GM12892 (cell line): Measurements from ENCODE around the gene CFAP107. TPM values are rescaled to one million over a fixed set of nuclear protein-coding genes. Genes with fewer than 3 reads are reported as not detected.
"Not testable (repeated sequence)": the region's sequence is repeated elsewhere in the genome, so short reads cannot be mapped to it uniquely, and the experiment has no call there.

Source experiments
- DNase-seq: peaks from one replicate; pipeline ENCODE4 v3.0.0; 2011; ENCODE audit not compliant: insufficient read length
- FAIRE-seq: peaks from 2 replicates; lab custom pipeline; 2011; peaks lifted over from hg19 to GRCh38; lab: Jason Lieb, UNC
- POLR2A ChIP-seq: IDR thresholded peaks from 2 replicates; pipeline ENCODE4 v1.6.1; 2011; ENCODE audit warnings: low read depth, low read length, control low read depth
- POLR2AphosphoS5 ChIP-seq: IDR thresholded peaks from 2 replicates; pipeline ENCODE4 v1.6.1; 2011; ENCODE audit warnings: low read depth, low read length, control low read depth
- TAF1 ChIP-seq: IDR thresholded peaks from 2 replicates; pipeline ENCODE4 v1.6.1; 2011; ENCODE audit warnings: low read depth, mild to moderate bottlenecking, control low read depth, low read length, borderline replicate concordance
- polyA plus RNA-seq: library from polyadenylated mRNA; unstranded; fragments of >200 nt; gene quantifications from one replicate; pipeline ENCODE4 v1.2.1, GENCODE V29; 2012; ENCODE audit warnings: missing spikeins, inconsistent platforms; ENCODE audit not compliant: missing spikeins

Gene CFAP107
- not detected for polyA plus RNA-seq

GRCh38 chr1:12745992-12746323, at the start of gene CFAP107:
CFAP107 (plus strand) TSS chr1:12746200; CDS start chr1:12746431, 231 bp downstream.
- no peak for DNase-seq
- no peak for FAIRE-seq
- no peak for TF ChIP-seq POLR2A
- no peak for TF ChIP-seq POLR2AphosphoS5
- no peak for TF ChIP-seq TAF1

GRCh38 chr1:12696658-12697057, 49.3 kb upstream of the CFAP107 start:
- FAIRE-seq = no peak
- TF ChIP-seq POLR2A (no peak), TAF1 (no peak), POLR2AphosphoS5 (no peak)
- DNase-seq = no peak

GRCh38 chr1:12697397-12697796, 48.6 kb upstream of the CFAP107 start:
- no peak for FAIRE-seq
- DNase-seq = no peak
- TF ChIP-seq POLR2AphosphoS5 (no peak), POLR2A (no peak), TAF1 (no peak)

GRCh38 chr1:12703821-12704451, 42.1 kb upstream of the CFAP107 start:
- no peak for TF ChIP-seq POLR2AphosphoS5
- TF ChIP-seq TAF1 = no peak
- no peak for TF ChIP-seq POLR2A
- DNase-seq (no peak), FAIRE-seq (no peak)

- TF ChIP-seq POLR2AphosphoS5 (no peak), TAF1 (no peak), POLR2A (no peak)
- FAIRE-seq (no peak), DNase-seq (no peak)
These were observed 39.9 kb upstream of the CFAP107 start for GRCh38 chr1:12706061-12706460.

GRCh38 chr1:12708396-12709090, 37.5 kb upstream of the CFAP107 start:
- DNase-seq (no peak), FAIRE-seq (no peak)
- TF ChIP-seq TAF1 (no peak), POLR2A (no peak), POLR2AphosphoS5 (no peak)

- TF ChIP-seq TAF1 (no peak), POLR2A (no peak), POLR2AphosphoS5 (no peak)
- FAIRE-seq = no peak
- DNase-seq = no peak
These were observed 36.9 kb upstream of the CFAP107 start for GRCh38 chr1:12709091-12709491.

GRCh38 chr1:12709696-12710095, 36.3 kb upstream of the CFAP107 start:
- TF ChIP-seq POLR2AphosphoS5 = no peak
- DNase-seq (no peak), FAIRE-seq (no peak)

GRCh38 chr1:12711536-12711935, 34.5 kb upstream of the CFAP107 start:
- DNase-seq (no peak), FAIRE-seq (no peak)
- no peak for TF ChIP-seq POLR2A
- no peak for TF ChIP-seq POLR2AphosphoS5

GRCh38 chr1:12712076-12712475, 33.9 kb upstream of the CFAP107 start:
- TF ChIP-seq POLR2A (no peak), POLR2AphosphoS5 (no peak), TAF1 (no peak)
- FAIRE-seq (no peak), DNase-seq (no peak)

GRCh38 chr1:12712929-12713328, 33.1 kb upstream of the CFAP107 start:
- DNase-seq (no peak), FAIRE-seq (no peak)
- TF ChIP-seq TAF1 (no peak), POLR2AphosphoS5 (no peak), POLR2A (no peak)

GRCh38 chr1:12713651-12714050, 32.3 kb upstream of the CFAP107 start:
- DNase-seq = not testable (repeated sequence)

More at GRCh38 chr1:12713651-12714050, 32.3 kb upstream of the CFAP107 start:
- FAIRE-seq = not testable (repeated sequence)
